HG03108 (cell line): ENCODE results near the gene CAPZA2.
A peak's percentile ranks its signal among the peaks of the same experiment; 100 is the strongest.
"Not testable (repeated sequence)": the region's sequence is repeated elsewhere in the genome, so short reads cannot be mapped to it uniquely, and the experiment has no call there.

ENCODE experiments used
- ATAC-seq: cut with Tn5 transposase; IDR thresholded peaks from one replicate; pipeline ENCODE4 v1.9.1; 2021; ENCODE audit warnings: moderate library complexity; ENCODE audit not compliant: unreplicated experiment

CAPZA2 gene

GRCh38 chr7:116953372-116953905 lies 91.1 kb downstream of the CAPZA2 start, which contains the start of gene ST7:
Gene ST7, plus strand, starts transcription at chr7:116953501. Its CDS starts 40 bp downstream, at chr7:116953541.
- peak; percentile 30 for ATAC-seq

DNA sequence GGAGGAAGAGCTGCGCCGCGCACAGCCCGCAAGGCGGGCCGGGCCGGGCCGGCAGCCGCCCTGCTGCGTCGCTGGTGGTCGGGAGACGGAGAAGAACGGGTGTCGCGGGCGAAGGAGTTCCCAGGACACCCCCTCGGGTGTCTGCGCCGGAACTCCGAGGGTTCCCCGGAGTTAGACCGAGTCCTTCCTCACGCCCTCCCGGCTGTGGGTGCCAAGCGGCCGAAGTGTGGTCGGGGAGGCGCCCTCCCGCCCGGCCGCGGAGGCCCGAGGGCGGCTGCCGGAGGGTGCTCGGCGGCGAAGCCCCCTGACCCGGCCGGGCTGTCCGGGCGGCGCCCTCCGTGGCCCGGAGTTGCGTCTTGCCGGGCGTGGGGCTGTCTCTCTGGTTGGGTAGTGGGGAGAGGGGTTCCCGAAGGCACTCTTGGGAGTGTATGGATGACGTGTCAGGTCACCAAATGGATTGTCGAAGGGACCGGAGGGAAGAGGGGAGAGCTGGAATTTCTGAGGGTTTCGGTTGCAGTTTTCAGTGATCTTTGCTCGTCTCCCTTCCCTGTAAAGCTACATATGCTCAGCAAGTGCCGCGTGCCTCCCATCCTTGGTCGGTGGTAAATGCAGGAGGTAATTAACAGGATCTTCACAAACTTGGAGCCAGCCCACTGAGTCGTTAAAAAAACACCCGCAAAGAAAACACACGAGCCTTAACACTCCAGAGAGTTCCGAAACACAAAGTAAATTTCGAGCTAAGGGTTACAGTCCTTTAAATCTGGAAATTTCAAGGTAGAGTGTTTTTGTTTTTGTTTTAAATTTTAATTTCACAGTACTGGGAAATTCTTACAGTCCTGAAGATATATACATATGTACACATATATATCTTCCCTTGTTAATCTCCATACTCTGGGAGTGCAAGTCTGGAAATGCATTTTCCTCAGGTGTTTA lies 91.8 kb downstream of the CAPZA2 start:
- peak; percentile 8 for ATAC-seq

DNA sequence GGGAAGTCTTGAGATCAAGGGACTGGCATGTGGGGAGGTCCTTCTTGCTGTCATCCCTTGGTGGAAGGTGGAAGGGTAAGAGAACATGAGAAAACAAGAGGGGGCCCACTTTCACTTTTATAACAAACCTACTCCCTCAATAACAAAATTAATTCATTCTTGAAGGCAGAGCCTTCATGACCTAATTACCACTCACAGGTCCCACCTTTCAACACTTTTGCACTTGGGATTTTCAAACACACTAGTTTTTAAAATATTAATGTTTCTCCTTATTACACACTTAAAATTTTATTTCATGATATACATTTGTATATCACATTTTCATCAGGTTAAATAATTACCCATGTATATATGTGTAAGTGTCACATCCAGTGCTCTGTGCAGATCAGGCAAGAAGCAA lies 93.0 kb downstream of the CAPZA2 start:
- ATAC-seq = no peak

DNA sequence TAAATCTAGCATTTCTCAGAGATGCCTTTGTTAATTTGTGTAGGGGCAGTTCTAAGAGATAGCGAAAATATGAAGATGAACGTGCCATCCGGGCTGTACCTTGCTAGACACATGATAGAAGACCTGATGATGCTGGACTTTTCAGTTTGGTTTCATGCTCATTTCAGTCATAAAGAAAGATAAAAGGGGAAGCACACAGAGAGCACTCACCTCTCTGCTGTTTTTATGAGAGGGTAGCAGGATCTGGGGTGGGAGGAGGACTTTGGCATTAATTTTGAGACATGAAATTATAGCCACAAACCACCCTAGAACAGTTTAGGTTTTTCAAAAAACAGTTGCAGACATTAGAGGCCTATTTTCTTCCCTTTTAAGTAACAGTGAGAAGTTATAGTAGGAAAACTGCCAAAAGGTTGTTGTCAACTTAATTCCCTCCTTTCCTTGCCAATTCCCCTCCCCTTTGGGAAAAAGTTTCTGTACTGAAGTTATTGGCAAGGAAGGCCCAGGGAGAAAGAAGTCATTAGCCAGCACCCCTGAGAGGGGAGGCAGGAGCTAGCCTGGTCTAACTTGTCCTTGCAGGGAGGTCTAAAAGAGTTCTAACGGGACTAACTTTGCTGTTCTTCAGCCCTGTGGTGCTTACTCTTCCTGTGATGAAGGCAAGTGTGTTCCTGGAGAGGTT lies 93.6 kb downstream of the CAPZA2 start:
- peak; percentile 73 for ATAC-seq

- no peak for ATAC-seq
Observed at GRCh38 chr7:116956477-116956804, 94.1 kb downstream of the CAPZA2 start.

- peak; percentile 39 for ATAC-seq
Observed at GRCh38 chr7:116957874-116958273, 95.5 kb downstream of the CAPZA2 start.

- ATAC-seq = not testable (repeated sequence)
Observed at GRCh38 chr7:116961966-116962673, 99.7 kb downstream of the CAPZA2 start.

GRCh38 chr7:116963234-116963633 lies 100.8 kb downstream of the CAPZA2 start:
- no peak for ATAC-seq

- ATAC-seq = no peak
Observed at GRCh38 chr7:116966601-116967000, 104.2 kb downstream of the CAPZA2 start.

DNA sequence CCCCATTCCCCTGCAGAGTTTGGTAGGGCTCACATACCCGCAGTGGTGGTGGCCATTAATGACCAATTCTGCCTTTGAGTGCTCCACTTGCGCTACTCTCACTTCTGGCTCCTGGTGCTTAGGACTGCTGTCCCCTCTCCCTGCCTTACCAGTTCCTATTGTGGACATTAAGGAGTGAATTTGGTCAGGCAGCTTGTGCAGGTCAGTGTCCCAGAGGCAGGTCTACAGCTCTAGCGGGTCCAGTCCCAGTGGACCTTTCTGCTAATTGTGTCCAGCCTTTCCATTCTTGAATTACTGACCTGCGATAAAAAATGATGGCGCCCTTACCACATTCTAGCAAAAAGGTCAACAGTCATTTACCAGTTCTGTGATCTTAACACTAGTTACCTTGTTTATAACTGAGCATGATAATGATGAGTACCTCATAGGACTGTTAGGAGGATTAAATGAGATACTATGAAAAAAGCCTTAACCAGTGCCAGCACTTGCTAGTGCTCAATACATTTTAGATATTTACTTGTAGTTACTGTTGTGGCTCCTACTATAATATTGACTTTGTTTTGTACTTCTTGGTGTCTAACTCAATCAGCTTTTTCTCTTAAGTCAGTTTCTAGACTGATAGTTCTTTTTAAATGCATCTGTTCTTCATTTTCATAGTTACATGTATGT lies 105.0 kb downstream of the CAPZA2 start:
- no peak for ATAC-seq

- ATAC-seq = no peak
Observed at GRCh38 chr7:116967983-116968382, 105.6 kb downstream of the CAPZA2 start.

DNA sequence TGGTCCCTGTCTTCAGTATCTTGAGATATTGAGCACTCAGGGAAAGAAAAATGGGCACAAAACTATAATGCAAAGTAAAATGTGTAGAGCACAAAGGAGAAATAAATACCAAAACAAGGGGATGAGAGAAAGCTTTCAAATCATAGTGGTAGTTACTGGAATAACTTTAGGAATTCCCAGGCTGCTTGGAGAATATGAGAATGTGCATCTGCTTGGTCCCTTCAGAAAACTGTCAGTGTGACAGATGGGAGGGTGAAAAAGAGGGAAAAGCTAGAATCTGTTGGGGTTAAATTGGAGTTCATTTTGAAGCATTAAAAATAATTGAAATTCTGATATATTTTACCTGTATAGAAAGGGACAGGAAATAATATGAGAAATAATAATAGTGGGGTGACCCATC lies 106.2 kb downstream of the CAPZA2 start:
- no peak for ATAC-seq

GRCh38 chr7:116969371-116969902 lies 107.0 kb downstream of the CAPZA2 start:
- ATAC-seq = no peak

- ATAC-seq = peak; percentile 65
Observed at GRCh38 chr7:116970238-116970910, 108.0 kb downstream of the CAPZA2 start.

- ATAC-seq = not testable (repeated sequence)
Observed at GRCh38 chr7:116971153-116971552, 108.8 kb downstream of the CAPZA2 start.
